ENCODE results near the gene CRYBB1. TPM values are rescaled to one million over a fixed set of nuclear protein-coding genes. Genes with fewer than 3 reads are reported as not detected.

CRYBB1 gene
- total RNA-seq, 4 donors from 2014 or later: 0.42 TPM; not detected in 3

DNA sequence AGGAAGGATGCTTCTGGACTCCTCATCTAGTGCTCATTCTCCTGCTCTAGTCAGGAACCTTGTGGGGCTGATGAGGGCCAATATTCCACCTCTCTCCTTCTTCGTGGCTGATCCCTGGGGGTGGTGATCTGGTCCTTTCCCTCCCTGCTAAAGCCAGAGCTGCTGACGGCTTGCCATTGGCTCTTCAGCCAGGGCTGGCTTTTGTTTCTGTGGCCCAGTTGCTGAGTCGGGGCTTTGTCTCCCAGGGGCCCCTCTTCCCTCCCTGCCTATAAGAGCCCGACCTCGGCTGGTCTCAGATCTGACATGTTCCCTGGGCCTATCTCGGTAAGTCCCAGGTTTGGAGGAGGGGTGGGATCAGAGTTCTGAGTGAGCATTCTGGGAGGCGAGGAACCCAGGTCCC, 3.8 kb upstream of the CRYBB1 start, which contains the start of gene CRYBA4:
Gene CRYBA4, plus strand, starts transcription at position 301 of the 400 bp plus-strand sequence. CDS start 634 bp downstream, outside the sequence.
- whole genome bisulfite sequencing, 2 donors: 82 to 84% methylated on average over 7 of the region's 7 CpGs
- H3K4me3 ChIP-seq (ENCODE audit: low read depth, poor library complexity, severe bottlenecking): no peak within 1 kb of the TSS
- TF ChIP-seq, protein P1, sequence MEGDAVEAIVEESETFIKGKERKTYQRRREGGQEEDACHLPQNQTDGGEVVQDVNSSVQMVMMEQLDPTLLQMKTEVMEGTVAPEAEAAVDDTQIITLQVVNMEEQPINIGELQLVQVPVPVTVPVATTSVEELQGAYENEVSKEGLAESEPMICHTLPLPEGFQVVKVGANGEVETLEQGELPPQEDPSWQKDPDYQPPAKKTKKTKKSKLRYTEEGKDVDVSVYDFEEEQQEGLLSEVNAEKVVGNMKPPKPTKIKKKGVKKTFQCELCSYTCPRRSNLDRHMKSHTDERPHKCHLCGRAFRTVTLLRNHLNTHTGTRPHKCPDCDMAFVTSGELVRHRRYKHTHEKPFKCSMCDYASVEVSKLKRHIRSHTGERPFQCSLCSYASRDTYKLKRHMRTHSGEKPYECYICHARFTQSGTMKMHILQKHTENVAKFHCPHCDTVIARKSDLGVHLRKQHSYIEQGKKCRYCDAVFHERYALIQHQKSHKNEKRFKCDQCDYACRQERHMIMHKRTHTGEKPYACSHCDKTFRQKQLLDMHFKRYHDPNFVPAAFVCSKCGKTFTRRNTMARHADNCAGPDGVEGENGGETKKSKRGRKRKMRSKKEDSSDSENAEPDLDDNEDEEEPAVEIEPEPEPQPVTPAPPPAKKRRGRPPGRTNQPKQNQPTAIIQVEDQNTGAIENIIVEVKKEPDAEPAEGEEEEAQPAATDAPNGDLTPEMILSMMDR (IDR thresholded peaks at IDR 0.05): no peak
- TF ChIP-seq POLR2A (IDR thresholded peaks at IDR 0.05): no peak
- DNase-seq (ENCODE audit: low spot score in 2 of 2): no peak
- intact Hi-C loops (cut with DNase I; ENCODE audit: low total_unique reads): no loop called here

DNA sequence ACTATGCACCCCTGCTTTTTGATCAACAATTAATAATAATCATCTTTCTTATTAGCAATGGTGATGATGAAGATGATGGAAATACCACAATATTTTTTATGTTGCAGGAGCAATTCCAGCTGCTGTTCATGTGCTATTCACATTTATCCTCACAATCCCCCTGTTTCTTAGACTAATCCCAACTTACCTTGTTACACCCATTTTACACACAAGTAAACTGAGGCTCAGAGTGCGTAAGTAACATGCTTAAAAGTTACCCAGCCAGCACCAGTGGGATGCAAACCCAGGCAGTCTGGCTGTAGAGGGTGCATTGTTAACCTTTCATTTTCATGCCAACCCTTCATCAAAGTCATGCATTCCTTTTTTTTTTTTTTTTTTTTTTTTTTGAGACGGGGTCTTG, 2.4 kb upstream of the CRYBB1 start:
- no peak overlapping the region for H3K4me3 ChIP-seq (ENCODE audit: low read depth, poor library complexity, severe bottlenecking)
- WGBS, 2 donors: 79 to 82% methylated on average over 2 of the region's 2 CpGs
- intact Hi-C loops (cut with DNase I; ENCODE audit: low total_unique reads): no loop called here
- DNase-seq (ENCODE audit: low spot score in 2 of 2): no peak
- TF ChIP-seq, protein P1 (IDR thresholded peaks at IDR 0.05): no peak
- TF ChIP-seq POLR2A (IDR thresholded peaks at IDR 0.05): no peak

DNA sequence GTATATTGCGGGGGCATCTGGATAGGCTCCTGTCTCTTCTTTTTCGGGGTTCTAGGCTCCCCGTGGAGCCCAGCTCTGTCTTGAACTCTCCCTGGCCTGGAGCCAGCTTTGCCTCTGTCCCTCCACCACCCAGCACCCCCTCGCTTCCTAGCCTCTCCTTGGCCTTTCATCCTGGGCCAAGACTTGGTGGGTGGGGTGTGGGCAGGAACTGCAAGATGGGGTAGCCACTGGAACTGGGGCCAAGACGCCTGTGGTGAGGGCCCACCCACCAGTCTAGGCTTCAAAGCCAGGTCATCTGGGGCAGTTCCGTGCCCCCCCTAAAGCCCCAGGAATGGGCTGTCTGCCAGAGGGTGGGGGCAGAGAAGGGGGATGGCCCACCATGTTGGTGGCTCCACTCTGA, 1.7 kb upstream of the CRYBB1 start:
- no peak overlapping the region for H3K4me3 ChIP-seq (ENCODE audit: low read depth, poor library complexity, severe bottlenecking)
- TF ChIP-seq POLR2A (IDR thresholded peaks at IDR 0.05): no peak
- TF ChIP-seq, protein P1 (IDR thresholded peaks at IDR 0.05): no peak
- WGBS, 2 donors: 42 to 51% methylated on average over 6 of the region's 6 CpGs

DNA sequence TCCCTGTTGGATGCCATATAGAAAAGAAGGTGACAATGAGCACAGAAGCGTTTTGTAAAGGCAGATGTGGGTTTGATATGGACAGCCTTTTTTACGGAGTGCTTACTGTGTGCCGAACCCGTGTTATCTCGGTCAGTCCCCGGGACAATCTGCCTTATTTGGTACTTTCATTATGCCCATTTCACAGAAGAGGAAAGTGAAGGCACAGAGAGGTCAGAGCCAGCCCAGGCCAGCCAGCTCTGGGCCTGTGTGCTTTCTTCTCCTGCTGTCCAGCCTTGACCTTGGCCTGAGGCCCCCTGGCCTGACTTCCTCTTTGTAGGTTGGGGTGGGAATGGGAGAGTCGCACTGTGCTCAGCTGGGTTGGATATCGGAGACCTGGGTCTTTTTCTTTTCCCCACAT, 628 bp upstream of the CRYBB1 start:
- no peak overlapping the region for H3K4me3 ChIP-seq (ENCODE audit: low read depth, poor library complexity, severe bottlenecking)
- DNase-seq (ENCODE audit: low spot score in 2 of 2): no peak
- TF ChIP-seq, protein P1 (IDR thresholded peaks at IDR 0.05): no peak
- TF ChIP-seq POLR2A (IDR thresholded peaks at IDR 0.05): no peak
- intact Hi-C loops (cut with DNase I; ENCODE audit: low total_unique reads): no loop called here
- WGBS, 2 donors: 68 to 94% methylated on average over 8 of the region's 8 CpGs

More for the DNA sequence above, 1.7 kb upstream of the CRYBB1 start:
- DNase-seq (ENCODE audit: low spot score in 2 of 2): no peak
- intact Hi-C loops (cut with DNase I; ENCODE audit: low total_unique reads): no loop called here

DNA sequence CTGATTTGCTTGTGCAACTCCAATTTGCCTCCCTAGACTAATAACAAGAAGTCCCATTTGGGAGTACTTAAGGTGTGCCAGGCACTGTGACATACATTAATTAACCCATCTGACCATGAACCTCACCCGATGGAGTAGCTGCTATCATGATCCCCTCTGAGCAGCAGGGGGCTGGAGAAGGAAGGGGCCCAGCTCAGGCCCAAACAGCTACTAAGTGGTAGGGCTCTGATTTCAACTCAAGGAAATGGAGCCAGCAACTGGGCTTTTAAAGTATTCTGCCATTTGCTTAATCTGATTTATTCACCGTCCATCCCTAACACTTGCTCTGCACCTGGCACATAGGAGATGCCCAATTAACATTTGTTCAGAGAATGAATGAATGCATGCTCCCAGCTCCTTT, 1.2 kb downstream of the CRYBB1 start:
- DNase-seq (ENCODE audit: low spot score in 2 of 2): no peak
- intact Hi-C loops (cut with DNase I; ENCODE audit: low total_unique reads): no loop called here
- no peak for TF ChIP-seq POLR2A (IDR thresholded peaks at IDR 0.05)
- TF ChIP-seq, protein P1 (IDR thresholded peaks at IDR 0.05): no peak
- H3K4me3 ChIP-seq (ENCODE audit: low read depth, poor library complexity, severe bottlenecking): no peak overlapping the region
- WGBS, 2 donors: 71% methylated on average over 2 of the region's 2 CpGs

DNA sequence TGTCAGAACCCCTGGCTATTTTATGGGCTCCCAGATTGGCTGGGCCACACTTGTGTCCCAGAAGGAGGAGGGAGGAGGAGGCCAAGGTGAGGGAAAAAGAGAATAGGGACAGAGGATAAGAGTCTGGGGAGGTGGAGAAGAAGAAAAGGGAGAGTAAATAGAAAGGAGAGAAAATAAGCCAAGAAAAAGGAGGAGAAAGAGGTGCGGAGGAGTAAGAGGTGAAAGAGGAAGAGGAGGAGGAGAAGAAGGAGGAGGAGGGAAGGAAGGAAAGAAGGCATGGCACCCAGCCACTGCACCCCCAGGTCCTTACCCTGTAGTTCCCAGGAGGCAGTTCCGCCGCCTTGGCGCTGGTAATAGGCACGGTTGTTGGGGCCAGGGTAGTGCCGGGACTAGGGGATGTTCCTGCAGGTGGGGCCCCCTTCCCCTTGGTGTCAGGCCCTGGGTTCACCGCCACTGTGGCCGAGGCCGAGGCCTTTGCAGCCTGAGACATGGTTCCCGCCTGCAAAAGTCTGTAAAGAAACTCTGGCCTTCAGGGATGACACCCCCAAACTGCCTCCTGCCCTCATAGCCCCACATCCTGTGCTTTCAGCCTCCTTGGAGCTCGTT, 1.9 kb downstream of the CRYBB1 start:
- no peak overlapping the region for H3K4me3 ChIP-seq (ENCODE audit: low read depth, poor library complexity, severe bottlenecking)
- WGBS, 2 donors: 72 to 79% methylated on average over 9 to 11 of the region's 11 CpGs
- TF ChIP-seq, protein P1 (IDR thresholded peaks at IDR 0.05): no peak
- TF ChIP-seq POLR2A (IDR thresholded peaks at IDR 0.05): no peak
- intact Hi-C loops (cut with DNase I; ENCODE audit: low total_unique reads): no loop called here
- DNase-seq (ENCODE audit: low spot score in 2 of 2): no peak
